GM12878 (cell line): ENCODE results near the gene PRR18. TPM values are rescaled to one million over a fixed set of nuclear protein-coding genes. Genes with fewer than 3 reads are reported as not detected.

Experiments used
- CREM ChIP-seq: IDR thresholded peaks from 2 replicates; pipeline ENCODE4 v1.6.1; 2014; ENCODE audit warnings: antibody characterized with exemption, low read depth
- ETV6 ChIP-seq, 2 experiments: fragments of 450-650 bp in 1 of 2; IDR thresholded peaks in 1 of 2; conservative IDR thresholded peaks in 1 of 2; 2 replicates each; pipeline ENCODE4 v1.6.1; 2014; ENCODE audit warnings: antibody characterized with exemption in 1 of 2, borderline replicate concordance in 1 of 2, low read depth in 1 of 2, mild to moderate bottlenecking in 1 of 2, moderate library complexity in 1 of 2
- FOXM1 ChIP-seq: IDR thresholded peaks from 2 replicates; pipeline ENCODE4 v1.6.1; 2012; ENCODE audit warnings: low read depth, mild to moderate bottlenecking, inconsistent platforms, low read length, moderate library complexity
- GABPA ChIP-seq: IDR thresholded peaks from 2 replicates; pipeline ENCODE4 v1.6.1; 2014; ENCODE audit warnings: antibody characterized with exemption, low read depth, mild to moderate bottlenecking, inconsistent platforms
- NBN ChIP-seq: fragments of 450-650 bp; IDR thresholded peaks from 2 replicates; pipeline ENCODE4 v1.6.1; 2016
- PAX5 ChIP-seq: IDR thresholded peaks from 2 replicates; pipeline ENCODE4 v1.6.1; 2011; ENCODE audit warnings: low read depth, low read length, borderline replicate concordance
- POLR2AphosphoS5 ChIP-seq: IDR thresholded peaks from 2 replicates; pipeline ENCODE4 v1.6.1; 2011; ENCODE audit warnings: mild to moderate bottlenecking, low read length, inconsistent platforms
- RELA ChIP-seq: fragments of 450-650 bp; IDR thresholded peaks from 2 replicates; pipeline ENCODE4 v1.8.0; 2014; ENCODE audit warnings: borderline replicate concordance; ENCODE audit not compliant: partially characterized antibody
- RFX5 ChIP-seq: IDR thresholded peaks from 2 replicates; pipeline ENCODE4 v1.6.1; 2011; ENCODE audit warnings: low read depth, low read length, improper control_type of control experiment
- RUNX3 ChIP-seq: IDR thresholded peaks from 2 replicates; pipeline ENCODE4 v1.6.1; 2012; ENCODE audit warnings: low read length, inconsistent platforms
- YY1 ChIP-seq: IDR thresholded peaks from 2 replicates; pipeline ENCODE4 v1.6.1; 2011; ENCODE audit warnings: low read depth, mild to moderate bottlenecking, low read length
- ZBTB11 ChIP-seq: fragments of 450-650 bp; formaldehyde crosslinking; IDR thresholded peaks from 2 replicates; pipeline ENCODE4 v1.5.0; 2022; ENCODE audit warnings: mild to moderate bottlenecking, missing genetic modification characterization
- polyA plus RNA-seq, 11 experiments: library from polyadenylated mRNA; depleted of rRNA in 4 of 11; unstranded in 6 of 11; stranded (reverse) in 5 of 11; fragments of >200 nt; fragmentation: Nextera tagmentation in 4 of 11; fragmentation: Illumina TruSeq in 1 of 11; extraction: Ambion mirVana in 4 of 11; extraction: Trizol in 1 of 11; gene quantifications; 1 replicate in 1 of 11; 2 replicates in 10 of 11; pipeline versions ENCODE4 v1.2.1 to v1.2.3, GENCODE V29; 2011 to 2016; ENCODE audit warnings: inconsistent platforms in 2 of 11, missing spikeins in 2 of 11, low read depth in 1 of 11
- total RNA-seq, 4 experiments: library from RNA; depleted of rRNA in 3 of 4; stranded (reverse); fragments of >200 nt in 3 of 4; fragmentation: Illumina TruSeq in 1 of 4; extraction: Trizol in 1 of 4; gene quantifications; 2 replicates each; pipeline versions ENCODE4 v1.2.1 to v1.2.3, GENCODE V29; 2013 to 2021

PRR18 gene
- total and polyA plus RNA-seq, 10 of the 15 experiments (the other 5 are each of a cell fraction or from before 2014, with no cell fraction given), result 0.13 to 8.2 (median 1.6) TPM

GRCh38 chr6:166333172-166333995 is 25.2 kb upstream of the PRR18 start (continued):
- TF ChIP-seq ZBTB11 (CRISPR knock-in tag), result no peak
- TF ChIP-seq YY1, result peak; percentile 83
- no peak for TF ChIP-seq RFX5
- no peak; the same call in 1 of the 2 replicates for TF ChIP-seq NBN
- TF ChIP-seq ETV6 (conservative IDR thresholded peaks at IDR 0.05 in 1 of 2, IDR thresholded peaks at IDR 0.05 in 1 of 2; ENCODE audit: borderline replicate concordance in 1 of 2, low read depth in 1 of 2), result peak in 1 of 2 experiments; percentile 95; a peak in 2 of 4 replicates
- TF ChIP-seq PAX5, result peak; percentile 20; the same call in 1 of the 2 replicates
- TF ChIP-seq RUNX3, result peak; percentile 94
- no peak for TF ChIP-seq RELA
- TF ChIP-seq FOXM1, result peak; percentile 70; the same call in 1 of the 2 replicates
- no peak; the same call in 1 of the 2 replicates for TF ChIP-seq CREM
- TF ChIP-seq POLR2AphosphoS5, result no peak; the same call in 1 of the 2 replicates
- no peak for TF ChIP-seq GABPA
